H1 (cell line): Measurements from ENCODE around the gene PKP3. TPM values are rescaled to one million over a fixed set of nuclear protein-coding genes. Genes with fewer than 3 reads are reported as not detected.
"Not testable (repeated sequence)": the region's sequence is repeated elsewhere in the genome, so short reads cannot be mapped to it uniquely, and the experiment has no call there.

Experiments
- CTCF ChIA-PET: fragments of 300-600 bp; sonication (Branson Sonifier 250); formaldehyde crosslinking; loops from one replicate; lab custom pipeline; 2021; ENCODE audit not compliant: partially characterized antibody; lab: Charles Lee
- POLR2A ChIA-PET: fragments of 300-600 bp; sonication (Branson Sonifier 250); formaldehyde crosslinking; loops from one replicate; lab custom pipeline; 2021; ENCODE audit warnings: inconsistent platforms; ENCODE audit not compliant: partially characterized antibody; lab: Charles Lee
- DNase-seq, 2 experiments: peaks; one replicate each; pipeline versions ENCODE4 v3.0.0 to v3.0.0-alpha.2; 2010 to 2022; ENCODE audit warnings: low spot score in 2 of 2, low read depth in 1 of 2, mixed read lengths in 1 of 2
- FAIRE-seq: peaks from 2 replicates; lab custom pipeline; 2011; peaks lifted over from hg19 to GRCh38; lab: Jason Lieb, UNC
- H2AFZ ChIP-seq: 2 replicates; pipeline ENCODE4 v1.8.1; 2012; ENCODE audit warnings: low read length, inconsistent platforms
- H2AK5ac ChIP-seq: 2 replicates; pipeline ENCODE4 v1.6.1; 2013; ENCODE audit warnings: low read depth, low read length
- H2BK120ac ChIP-seq: replicated peaks from 2 replicates; pipeline ENCODE3; 2013; ENCODE audit warnings: low read depth, low read length, inconsistent platforms
- H2BK12ac ChIP-seq: 2 replicates; pipeline ENCODE4 v1.6.1; 2013; ENCODE audit warnings: low read depth, low read length
- H2BK15ac ChIP-seq: 2 replicates; pipeline ENCODE4 v1.6.1; 2013; ENCODE audit warnings: low read length
- H2BK20ac ChIP-seq: 2 replicates; pipeline ENCODE4 v1.6.1; 2013; ENCODE audit warnings: low read length
- H2BK5ac ChIP-seq: 2 replicates; pipeline ENCODE4 v1.6.1; 2013; ENCODE audit warnings: low read depth, low read length
- H3K14ac ChIP-seq: 2 replicates; pipeline ENCODE4 v1.6.1; 2013; ENCODE audit warnings: inconsistent platforms; ENCODE audit not compliant: insufficient read length
- H3K18ac ChIP-seq: 2 replicates; pipeline ENCODE4 v1.6.1; 2013; ENCODE audit warnings: low read length; ENCODE audit errors: extremely low read depth
- H3K23ac ChIP-seq: 2 replicates; pipeline ENCODE4 v1.6.1; 2013; ENCODE audit warnings: inconsistent platforms; ENCODE audit not compliant: insufficient read length
- H3K23me2 ChIP-seq: 2 replicates; pipeline ENCODE4 v1.6.1; 2013; ENCODE audit warnings: low read depth, low read length
- H3K27ac ChIP-seq: 2 replicates; pipeline ENCODE4 v1.6.1; 2011; ENCODE audit warnings: low read depth, low read length, inconsistent platforms
- H3K27me3 ChIP-seq, 4 experiments: replicated peaks in 1 of 4; 1 replicate in 1 of 4; 2 replicates in 3 of 4; pipeline versions ENCODE4 v1.6.1 to v1.8.1; 2011 to 2013; ENCODE audit warnings: low read length in 3 of 4, mild to moderate bottlenecking in 3 of 4, inconsistent platforms in 2 of 4, mixed read lengths in 2 of 4, moderate library complexity in 1 of 4; ENCODE audit not compliant: control insufficient read depth in 3 of 4, insufficient read depth in 3 of 4; ENCODE audit errors: extremely low read depth in 1 of 4
- H3K36me3 ChIP-seq, 4 experiments: 2 replicates each; pipeline versions ENCODE4 v1.6.1 to v1.8.1; 2011 to 2013; ENCODE audit warnings: mild to moderate bottlenecking in 4 of 4, low read length in 3 of 4, moderate library complexity in 2 of 4, control low read depth in 1 of 4, inconsistent platforms in 1 of 4; ENCODE audit not compliant: insufficient read depth in 4 of 4, control insufficient read depth in 2 of 4
- H3K4ac ChIP-seq: replicated peaks from 2 replicates; pipeline ENCODE3; 2013; ENCODE audit warnings: low read length, low read depth, mixed read lengths, inconsistent platforms; ENCODE audit not compliant: insufficient read length
- H3K4me1 ChIP-seq, 4 experiments: replicated peaks in 1 of 4; 1 replicate in 1 of 4; 2 replicates in 3 of 4; pipeline versions ENCODE4 v1.6.1 to v1.8.1; 2011 to 2013; ENCODE audit warnings: low read length in 3 of 4, inconsistent platforms in 2 of 4, mixed read lengths in 1 of 4; ENCODE audit not compliant: insufficient read depth in 4 of 4, control insufficient read depth in 3 of 4
- H3K4me2 ChIP-seq, 2 experiments: 2 replicates each; pipeline versions ENCODE4 v1.6.1 to v1.8.1; 2011 to 2013; ENCODE audit warnings: low read depth in 2 of 2, low read length in 2 of 2, control low read depth in 1 of 2, inconsistent platforms in 1 of 2, mild to moderate bottlenecking in 1 of 2; ENCODE audit not compliant: insufficient read depth in 1 of 2
- H3K4me3 ChIP-seq, 4 experiments: fragments of 200-600, 300-600 bp in 1 of 4; sonication (generic), shearing (Covaris generic), sonication (Bioruptor Twin) in 1 of 4; 2 replicates each; pipeline versions ENCODE4 v1.5.1 to v1.8.1; 2011 to 2016; ENCODE audit warnings: low read length in 4 of 4, low read depth in 3 of 4, control low read depth in 2 of 4, inconsistent platforms in 2 of 4, mild to moderate bottlenecking in 2 of 4, mixed read lengths in 1 of 4, moderate library complexity in 1 of 4; ENCODE audit not compliant: insufficient read depth in 2 of 4; ENCODE audit errors: extremely low read depth in 1 of 4
- H3K56ac ChIP-seq: replicated peaks from 2 replicates; pipeline ENCODE3; 2013; ENCODE audit warnings: low read depth, mild to moderate bottlenecking, mixed read lengths, low read length, inconsistent platforms; ENCODE audit not compliant: insufficient read length
- H3K79me1 ChIP-seq: 2 replicates; pipeline ENCODE4 v1.6.1; 2013; ENCODE audit warnings: low read depth, low read length, control low read depth
- H3K79me2 ChIP-seq, 2 experiments: 2 replicates each; pipeline versions ENCODE4 v1.6.1 to v1.8.1; 2012 to 2013; ENCODE audit warnings: low read length in 2 of 2, mild to moderate bottlenecking in 2 of 2, inconsistent platforms in 1 of 2; ENCODE audit not compliant: insufficient read depth in 2 of 2, control insufficient read depth in 1 of 2
- H3K9ac ChIP-seq, 4 experiments: replicated peaks in 1 of 4; 1 replicate in 1 of 4; 2 replicates in 3 of 4; pipeline versions ENCODE4 v1.6.1 to v1.8.1; 2011 to 2013; ENCODE audit warnings: low read depth in 3 of 4, low read length in 3 of 4, control low read depth in 2 of 4, mild to moderate bottlenecking in 2 of 4, moderate library complexity in 2 of 4, inconsistent platforms in 1 of 4; ENCODE audit errors: extremely low read depth in 1 of 4
- H3K9me3 ChIP-seq, 2 experiments: 2 replicates each; pipeline versions ENCODE4 v1.6.1 to v1.8.1; 2012 to 2013; ENCODE audit warnings: mild to moderate bottlenecking in 2 of 2, moderate library complexity in 2 of 2, control low read depth in 1 of 2, inconsistent platforms in 1 of 2, low read depth in 1 of 2, low read length in 1 of 2, mixed read lengths in 1 of 2; ENCODE audit not compliant: insufficient read depth in 2 of 2
- H4K20me1 ChIP-seq, 2 experiments: replicated peaks in 1 of 2; 2 replicates each; pipeline versions ENCODE3 to v1.8.1; 2011 to 2013; ENCODE audit warnings: inconsistent platforms in 2 of 2, low read length in 2 of 2, mild to moderate bottlenecking in 1 of 2; ENCODE audit not compliant: insufficient read depth in 2 of 2, control insufficient read depth in 1 of 2
- H4K5ac ChIP-seq: 2 replicates; pipeline ENCODE4 v1.6.1; 2013; ENCODE audit warnings: low read length, low read depth, mixed read lengths, inconsistent platforms; ENCODE audit not compliant: insufficient read length
- H4K8ac ChIP-seq: 2 replicates; pipeline ENCODE4 v1.8.0; 2013; ENCODE audit warnings: mild to moderate bottlenecking, moderate library complexity, low read length, inconsistent platforms; ENCODE audit not compliant: insufficient read depth; ENCODE audit errors: extremely low read depth
- H4K91ac ChIP-seq: replicated peaks from 2 replicates; pipeline ENCODE3; 2013; ENCODE audit warnings: low read length, mixed read lengths, inconsistent platforms; ENCODE audit not compliant: insufficient read length
- JUND ChIP-seq: IDR thresholded peaks from 2 replicates; pipeline ENCODE4 v1.6.1; 2011; ENCODE audit warnings: mild to moderate bottlenecking, improper control_type of control experiment, low read length
- KDM5A ChIP-seq: fragments of 200-600 bp; IDR thresholded peaks from 2 replicates; pipeline ENCODE4 v1.7.1; 2012; ENCODE audit warnings: mild to moderate bottlenecking, low read length, inconsistent platforms, mixed read lengths
- RFX5 ChIP-seq: IDR thresholded peaks from 2 replicates; pipeline ENCODE4 v1.6.1; 2011; ENCODE audit warnings: low read depth, low read length, improper control_type of control experiment, borderline replicate concordance
- WGBS, 2 experiments: shearing (Covaris generic) in 1 of 2; methylation state at CpG; one replicate each; pipeline versions ENCODE4 v1.1.6 to v1.1.7; 2013 to 2015; ENCODE audit warnings: low lambda C conversion rate in 2 of 2, mixed read lengths in 2 of 2, inconsistent platforms in 1 of 2, low coverage in 1 of 2, missing lambda C conversion rate in 1 of 2; ENCODE audit not compliant: insufficient replicate concordance in 2 of 2, insufficient coverage in 1 of 2, insufficient read length in 1 of 2; ENCODE audit errors: extremely low coverage in 1 of 2, missing lambda C conversion rate in 1 of 2; 5-methylcytosine and 5-hydroxymethylcytosine counted together
- polyA plus RNA-seq, 7 experiments: library from polyadenylated mRNA; depleted of rRNA in 3 of 7; stranded (reverse) in 5 of 7; unstranded in 2 of 7; fragments of >200 nt in 5 of 7; fragments of 200-250 nt in 2 of 7; gene quantifications; 1 replicate in 5 of 7; 2 replicates in 1 of 7; 4 replicates in 1 of 7; pipeline versions ENCODE4 v1.2.1 to v1.2.3, GENCODE V29; 2011 to 2013; ENCODE audit warnings: missing spikeins in 2 of 7, mixed read lengths in 2 of 7
- total RNA-seq: library from RNA; stranded (reverse); fragmentation: NEBNext Ultra II Directional; extraction: Animal tissue kit (Norgen Biotek cat#: 25700); gene quantifications from 2 replicates; pipeline ENCODE4 v1.2.1, GENCODE V29; 2021

Gene PKP3
- total and polyA plus RNA-seq, 2 of the 8 experiments (the other 6 are each of a cell fraction or from before 2014, with no cell fraction given), result 16.7 to 28.7 TPM

GRCh38 chr11:387193-387793, 6.7 kb upstream of the PKP3 start (continued):
- TF ChIP-seq RFX5 (no peak), KDM5A (no peak), JUND (no peak)

DNA sequence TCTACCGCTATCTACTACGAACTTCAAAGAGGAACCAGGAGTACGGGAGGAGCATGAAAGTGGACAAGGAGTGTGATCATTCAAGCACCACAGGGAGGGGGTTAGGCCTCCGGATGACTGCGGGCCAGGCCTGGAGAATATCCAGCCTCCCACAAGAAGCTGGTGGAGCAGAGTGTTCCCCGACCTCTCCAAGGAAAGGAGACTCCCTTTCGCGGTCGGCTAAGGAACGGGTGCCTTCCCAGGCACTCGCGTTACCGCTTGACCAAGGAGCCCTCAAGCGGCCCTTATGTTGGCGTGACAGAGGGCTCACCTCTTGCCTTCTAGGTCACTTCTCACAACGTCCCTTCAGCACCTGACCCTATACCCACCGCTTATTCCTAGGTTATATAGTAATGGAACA, 4.6 kb upstream of the PKP3 start:
- H3K23ac ChIP-seq, DNase-seq, H2BK12ac ChIP-seq, H2BK15ac ChIP-seq, H4K91ac ChIP-seq, H3K23me2 ChIP-seq, H2BK20ac ChIP-seq, H4K8ac ChIP-seq, H2BK5ac ChIP-seq, H4K20me1 ChIP-seq, H3K79me2 ChIP-seq, H3K36me3 ChIP-seq, H2AFZ ChIP-seq, H3K9ac ChIP-seq, H3K4me2 ChIP-seq, H3K27ac ChIP-seq, H2AK5ac ChIP-seq, H3K4me1 ChIP-seq, H4K5ac ChIP-seq, H3K14ac ChIP-seq, FAIRE-seq, H3K56ac ChIP-seq, H3K27me3 ChIP-seq, H3K18ac ChIP-seq, H3K4ac ChIP-seq, H3K79me1 ChIP-seq, H2BK120ac ChIP-seq, H3K4me3 ChIP-seq: not testable (repeated sequence)
- 86% methylated on average over 13 of the region's 17 CpGs; no CpG with 5 or more reads in 1 of the 2 experiments for WGBS, 2 experiments
- peaks cover 15 to 17% of the 10 kb centered on the region in 2 experiments for H3K9me3 ChIP-seq
- ChIA-PET CTCF (interaction anchor here (0.7 to 2.3 kb wide), 11 partner anchors 13 to 728 kb away, joined by 3 to 11 read pairs (median 3); partner anchors contain the start of gene SIGIRR), POLR2A (interaction anchor here (1.5 to 1.6 kb wide), 2 partner anchors 14 to 20 kb away, joined by 5 to 6 read pairs; partner anchors contain the start of gene B4GALNT4)
